GM10266 (cell line): ENCODE results near the gene C2orf42.
"Not testable (repeated sequence)": the region's sequence is repeated elsewhere in the genome, so short reads cannot be mapped to it uniquely, and the experiment has no call there.

Experiments
- DNase-seq: peaks from one replicate; pipeline ENCODE4 v3.0.0; 2012; ENCODE audit errors: extremely low spot score
- CTCF ChIP-seq: IDR thresholded peaks from 2 replicates; pipeline ENCODE4 v1.5.1; 2012; ENCODE audit warnings: mild to moderate bottlenecking, low read depth; ENCODE audit not compliant: control insufficient read depth, insufficient read depth; ENCODE audit errors: missing control alignments

Gene C2orf42

GRCh38 chr2:70199320-70199864 lies 8.6 kb upstream of the C2orf42 start:
- no peak for TF ChIP-seq CTCF
- DNase-seq: no peak

GRCh38 chr2:70192516-70192915 lies 1.7 kb upstream of the C2orf42 start:
- DNase-seq: no peak

GRCh38 chr2:70191244-70191735 lies 471 bp upstream of the C2orf42 start:
- DNase-seq: no peak
- TF ChIP-seq CTCF: no peak

More at GRCh38 chr2:70192516-70192915, 1.7 kb upstream of the C2orf42 start:
- no peak for TF ChIP-seq CTCF

GRCh38 chr2:70188460-70188859 lies 2.4 kb downstream of the C2orf42 start:
- no peak for DNase-seq
- no peak for TF ChIP-seq CTCF

GRCh38 chr2:70187170-70187569 lies 3.6 kb downstream of the C2orf42 start:
- not testable (repeated sequence) for DNase-seq

- no peak for DNase-seq
Observed at GRCh38 chr2:70182689-70183088, 8.1 kb downstream of the C2orf42 start.

GRCh38 chr2:70181363-70181956 lies 9.4 kb downstream of the C2orf42 start:
- no peak for TF ChIP-seq CTCF
- no peak for DNase-seq

More at GRCh38 chr2:70182689-70183088, 8.1 kb downstream of the C2orf42 start:
- TF ChIP-seq CTCF: no peak

- no peak for DNase-seq
- no peak for TF ChIP-seq CTCF
Observed at GRCh38 chr2:70173520-70173919, 17.3 kb downstream of the C2orf42 start.

GRCh38 chr2:70169654-70170245 lies 21.1 kb downstream of the C2orf42 start:
- DNase-seq: not testable (repeated sequence)
